ENCODE measurements around the gene CHI3L2.

GRCh38 chr1:111279144-111279543 lies 51.6 kb downstream of the CHI3L2 start:
- TF ChIP-seq CTCF (IDR thresholded peaks at IDR 0.05) (no peak), EZH2 (IDR thresholded peaks at IDR 0.05; ENCODE audit: borderline replicate concordance, insufficient read depth, low read depth, low read length, poor library complexity, severe bottlenecking) (no peak)

Measured in B cell (primary cell).